GM19438 (cell line): ENCODE results near the gene NRXN3.

Source experiments
- ATAC-seq: cut with Tn5 transposase; IDR thresholded peaks from one replicate; pipeline ENCODE4 v1.9.1; 2021; ENCODE audit warnings: low read depth; ENCODE audit not compliant: unreplicated experiment

The NRXN3 gene

DNA sequence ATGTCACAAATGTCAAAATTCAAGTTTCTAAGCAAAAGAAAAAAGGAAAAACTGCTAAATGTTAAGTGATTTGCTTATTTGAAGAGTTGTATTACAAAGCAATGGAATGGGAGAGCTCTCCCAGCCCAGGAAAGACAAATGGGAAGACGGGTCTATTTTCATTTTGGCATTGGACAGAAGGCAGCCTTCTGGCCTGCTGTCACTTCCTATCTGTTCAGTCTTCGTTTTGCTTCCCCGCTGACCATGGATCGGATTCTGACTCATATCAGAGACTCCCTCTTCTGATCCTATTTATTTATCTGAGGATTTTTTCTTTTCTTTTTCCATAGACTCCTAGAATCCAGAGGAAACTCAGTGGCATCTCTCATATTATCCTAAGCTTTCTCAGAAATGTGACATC, 1406.3 kb downstream of the NRXN3 start:
- ATAC-seq, result no peak

DNA sequence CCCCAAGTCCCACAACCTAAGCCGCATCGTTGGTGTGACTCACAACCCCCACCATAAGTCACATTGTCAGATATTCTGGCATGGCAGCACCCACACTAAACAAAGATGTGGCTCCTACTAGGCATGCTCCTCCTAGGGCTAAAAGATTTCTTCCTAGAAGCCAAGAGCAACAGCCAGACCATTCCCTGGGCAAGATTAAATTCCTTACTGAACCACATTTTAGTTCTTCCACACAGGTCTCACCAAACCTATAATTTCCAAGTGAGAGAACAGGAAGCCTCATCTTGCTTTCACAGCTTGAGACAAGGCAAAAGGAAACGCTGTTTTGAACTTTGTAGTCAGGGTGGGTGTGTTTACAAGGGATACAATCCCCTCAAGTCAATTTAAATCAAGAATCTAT, 1408.3 kb downstream of the NRXN3 start:
- ATAC-seq, result no peak

DNA sequence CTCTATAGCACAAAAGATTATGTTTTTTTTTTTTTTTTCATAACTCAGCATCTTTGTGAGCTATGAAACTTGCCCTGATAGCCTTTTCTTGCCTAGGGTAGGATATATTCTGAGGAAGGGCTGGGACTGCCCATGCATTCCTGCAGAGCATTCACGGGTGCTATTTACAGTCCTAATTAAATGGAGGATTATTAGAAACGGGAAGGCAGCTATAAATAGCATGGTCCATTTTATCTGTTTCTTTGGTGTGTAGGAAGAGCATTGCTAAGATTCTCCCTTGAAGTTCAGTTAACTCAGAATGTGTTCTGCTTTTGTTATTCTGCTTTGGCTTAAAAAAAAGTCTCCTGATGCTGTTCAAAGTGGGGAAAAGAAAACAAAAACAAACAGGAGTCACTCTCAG, 1410.2 kb downstream of the NRXN3 start:
- no peak for ATAC-seq

DNA sequence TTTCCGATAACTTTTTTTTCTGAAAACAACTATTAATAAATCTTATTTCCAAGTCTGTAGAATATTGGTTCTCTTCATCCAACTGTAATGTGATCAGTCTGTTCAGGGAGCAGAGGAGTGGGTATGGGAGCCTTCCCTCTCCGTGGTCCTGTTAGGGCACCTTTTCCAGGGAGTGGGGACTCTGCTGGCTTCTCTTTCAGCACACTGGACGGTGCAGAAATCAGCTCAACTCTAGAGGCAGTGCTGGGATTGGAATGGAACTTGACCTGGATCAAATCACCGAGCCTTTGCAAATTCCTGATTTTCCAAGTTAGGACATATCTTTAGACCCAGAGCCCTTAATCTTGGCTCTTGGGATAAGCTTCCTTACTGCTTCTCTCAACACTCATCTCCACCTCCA, 1410.7 kb downstream of the NRXN3 start:
- ATAC-seq, result no peak

DNA sequence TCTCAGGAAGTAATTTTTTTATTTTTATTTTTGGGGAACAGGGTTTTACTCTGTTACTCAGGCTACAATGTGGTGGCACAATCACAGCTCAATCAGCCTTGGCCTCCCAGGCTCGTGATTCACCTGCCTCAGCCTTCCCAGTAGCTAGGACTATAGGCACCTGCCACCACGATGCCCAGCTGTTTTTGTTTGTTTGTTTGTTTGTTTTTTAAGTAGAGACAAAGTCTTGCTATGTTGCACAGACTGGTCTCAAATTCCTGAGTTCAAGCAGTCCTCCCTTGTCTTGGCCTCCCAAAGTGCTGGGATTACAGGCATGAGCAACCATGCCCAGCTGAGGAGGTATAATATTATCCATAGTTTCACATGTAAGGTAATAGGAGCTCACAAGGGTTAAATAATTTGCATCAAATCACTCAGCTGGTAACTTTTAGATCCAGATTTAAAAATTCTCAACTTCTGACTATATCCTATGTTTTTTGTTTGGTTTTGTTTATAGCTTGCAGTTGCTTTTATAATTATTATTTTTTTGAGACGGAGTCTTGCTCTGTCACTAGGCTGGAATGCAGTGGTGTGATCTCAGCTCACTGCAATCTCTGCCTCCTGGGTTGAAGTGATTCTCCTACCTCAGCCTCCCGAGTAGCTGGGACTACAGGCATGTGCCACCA, 1411.9 kb downstream of the NRXN3 start:
- ATAC-seq, result no peak

DNA sequence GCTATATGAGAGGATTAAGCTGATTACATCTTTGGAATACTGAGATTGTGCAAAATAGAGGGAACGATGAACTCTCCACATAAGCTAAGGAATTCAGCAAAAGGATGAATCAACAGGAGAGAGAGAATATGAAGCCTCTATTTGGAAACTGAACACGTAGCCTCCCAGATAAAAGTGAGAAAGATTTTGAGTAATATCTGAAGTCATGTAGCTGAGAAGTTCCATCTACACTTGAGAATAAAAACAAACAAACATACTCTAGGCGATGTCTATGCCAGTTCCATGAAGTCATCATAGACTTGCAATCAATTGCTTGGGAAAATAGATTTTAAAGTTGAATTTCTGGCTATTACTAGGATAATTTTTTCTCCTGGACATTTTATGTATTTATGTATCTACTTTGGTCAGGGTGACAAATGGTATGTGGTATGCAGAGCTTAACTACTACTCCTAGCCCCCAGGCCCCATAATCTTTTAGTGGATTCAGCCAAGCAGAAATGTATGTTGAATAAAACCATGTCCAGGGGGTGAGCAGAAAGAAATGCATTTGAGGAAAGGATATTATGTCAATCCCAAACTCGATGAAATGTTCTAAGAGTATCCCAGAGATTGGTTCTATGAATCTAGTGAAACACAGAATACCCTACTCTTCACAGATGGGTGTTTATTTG, 1413.7 kb downstream of the NRXN3 start:
- ATAC-seq, result no peak

DNA sequence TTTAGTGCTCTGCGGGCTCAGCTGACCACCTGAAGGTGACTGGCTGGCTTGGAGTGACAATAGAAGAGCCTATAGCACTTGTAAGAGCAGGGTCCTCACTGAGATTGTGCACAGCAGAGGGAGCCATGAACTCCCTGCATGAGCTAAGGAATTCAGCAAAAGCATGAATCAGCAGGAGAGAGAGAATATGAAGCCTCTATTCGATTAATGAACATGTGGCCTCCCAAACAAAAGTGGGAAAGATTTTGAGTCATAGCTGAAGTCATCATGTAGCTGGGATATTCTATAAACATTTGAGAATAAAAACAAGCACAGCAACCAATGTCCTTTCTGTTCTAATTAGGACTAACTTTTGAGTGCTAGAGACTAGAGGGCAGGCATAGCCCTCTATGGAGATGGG, 1414.5 kb downstream of the NRXN3 start:
- ATAC-seq, result no peak

DNA sequence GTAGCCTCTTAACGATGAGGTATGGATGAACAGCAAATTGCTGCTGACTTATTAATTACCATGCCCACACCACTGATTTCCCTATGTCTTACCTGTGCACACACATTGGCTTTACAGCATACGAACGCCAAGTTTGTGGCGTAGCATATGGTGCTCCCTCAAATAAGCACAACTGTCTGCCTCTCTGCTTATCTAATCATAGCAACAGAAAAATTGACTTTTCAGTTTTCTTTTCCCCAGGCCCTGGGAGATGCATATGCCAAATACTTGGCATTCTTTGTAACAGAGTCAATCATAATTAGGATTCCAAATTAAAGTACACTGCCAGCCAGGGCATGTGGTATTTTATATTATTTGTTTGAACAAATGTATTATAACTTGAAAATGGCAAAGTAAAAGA, 1415.7 kb downstream of the NRXN3 start:
- ATAC-seq, result no peak

DNA sequence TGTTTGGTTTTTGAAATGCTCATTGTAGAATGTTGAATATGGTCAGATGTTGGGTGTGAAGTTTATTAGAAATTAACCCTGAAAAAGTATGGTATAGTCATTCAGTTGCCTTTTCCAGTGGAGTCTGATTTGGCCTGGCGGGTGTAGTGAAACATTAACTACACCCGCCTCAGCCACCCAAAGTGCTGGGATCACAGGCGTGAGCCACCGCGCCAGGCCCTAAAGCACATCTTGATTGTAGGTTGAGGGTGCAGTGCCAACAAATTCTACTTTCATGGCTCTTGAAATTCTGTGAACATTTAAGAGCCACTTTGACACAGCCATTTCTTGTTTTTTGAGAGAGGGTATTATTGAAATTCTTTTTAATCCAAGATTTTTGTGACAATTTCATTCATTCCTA, 1416.2 kb downstream of the NRXN3 start:
- no peak for ATAC-seq

DNA sequence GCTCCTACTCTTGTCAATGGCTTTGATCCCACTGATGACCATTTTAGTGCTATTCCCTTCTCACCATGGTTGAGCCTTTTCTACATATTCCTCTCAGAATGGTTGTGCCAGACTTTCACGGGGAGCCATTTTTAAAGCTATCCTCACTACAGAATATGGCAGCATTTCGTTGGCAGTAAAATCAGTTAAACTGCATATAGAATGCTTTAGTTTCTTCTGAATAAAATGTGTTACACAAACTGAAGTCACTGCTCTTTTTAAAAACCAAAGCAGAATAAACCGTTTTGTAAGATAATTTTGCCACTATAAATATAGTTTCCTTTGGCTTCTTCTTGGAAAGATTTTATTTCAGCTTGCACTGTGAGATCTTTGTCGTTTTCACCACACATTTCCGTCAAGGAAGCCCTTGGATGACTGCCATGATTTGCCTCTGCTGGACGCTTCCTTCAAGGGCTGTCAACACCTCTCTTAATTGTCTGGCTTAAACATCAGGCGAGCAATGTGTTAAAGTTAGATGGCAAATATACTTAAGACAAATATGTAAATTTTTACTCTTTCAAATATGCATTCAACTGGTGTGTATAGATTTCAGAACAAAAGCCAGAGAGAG, 1416.9 kb downstream of the NRXN3 start:
- ATAC-seq, result no peak

DNA sequence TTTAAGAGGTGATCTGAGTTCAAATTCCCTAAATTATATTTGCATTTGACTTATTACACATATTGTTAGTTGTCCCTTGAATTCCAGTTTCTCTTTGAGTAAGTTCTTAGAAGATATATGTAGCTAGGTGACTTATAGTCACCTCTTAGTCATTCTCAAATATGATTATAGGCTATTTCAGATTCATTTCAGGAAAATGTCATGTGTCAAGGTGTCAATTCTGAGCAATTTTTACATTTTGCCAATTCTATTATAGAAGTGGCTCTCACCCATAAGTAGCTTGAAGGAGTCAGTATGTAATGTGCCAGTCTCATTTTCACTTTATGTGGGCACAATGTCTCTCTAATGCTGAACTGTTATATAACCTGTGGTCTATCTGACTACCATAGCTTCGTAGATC, 1417.7 kb downstream of the NRXN3 start:
- ATAC-seq, result no peak

DNA sequence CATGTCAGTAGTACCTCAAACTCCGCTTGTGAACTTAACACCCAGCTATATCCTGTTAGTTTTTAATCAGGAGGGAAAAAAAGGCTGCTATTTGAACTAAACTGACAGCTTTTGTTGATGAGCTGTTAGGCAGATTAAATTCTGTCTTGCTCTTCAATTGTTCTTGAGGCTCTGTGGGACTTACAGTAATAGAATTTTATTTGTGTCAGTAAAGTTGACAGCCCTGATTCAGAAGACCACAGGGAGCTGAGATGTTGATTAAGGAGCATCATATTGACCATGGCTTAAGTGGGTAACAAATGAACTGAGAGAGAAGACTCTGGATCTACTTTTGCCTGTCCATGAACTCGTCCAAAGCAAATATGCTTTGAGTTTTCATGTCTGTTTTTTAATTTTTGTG, 1418.2 kb downstream of the NRXN3 start:
- ATAC-seq, result no peak

DNA sequence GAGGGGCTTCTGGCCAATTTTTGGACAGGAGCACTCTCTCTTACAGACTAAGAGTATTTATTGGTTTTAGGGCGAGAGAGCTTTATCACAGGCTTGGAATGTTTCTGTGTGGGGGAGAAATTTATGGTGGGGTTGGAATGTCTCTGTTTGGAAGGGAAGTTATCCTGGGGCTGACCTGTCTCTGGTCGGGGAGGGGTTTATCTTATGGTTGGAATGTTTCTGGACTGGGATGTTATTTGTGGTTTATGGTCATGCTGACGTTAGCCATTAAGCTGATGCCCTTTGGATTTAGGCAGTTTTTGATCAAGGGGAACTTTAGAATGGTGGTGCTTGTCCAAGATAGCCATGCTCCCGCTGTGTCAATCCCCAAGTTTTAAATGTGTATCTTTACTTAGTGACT, 1426.4 kb downstream of the NRXN3 start:
- no peak for ATAC-seq

DNA sequence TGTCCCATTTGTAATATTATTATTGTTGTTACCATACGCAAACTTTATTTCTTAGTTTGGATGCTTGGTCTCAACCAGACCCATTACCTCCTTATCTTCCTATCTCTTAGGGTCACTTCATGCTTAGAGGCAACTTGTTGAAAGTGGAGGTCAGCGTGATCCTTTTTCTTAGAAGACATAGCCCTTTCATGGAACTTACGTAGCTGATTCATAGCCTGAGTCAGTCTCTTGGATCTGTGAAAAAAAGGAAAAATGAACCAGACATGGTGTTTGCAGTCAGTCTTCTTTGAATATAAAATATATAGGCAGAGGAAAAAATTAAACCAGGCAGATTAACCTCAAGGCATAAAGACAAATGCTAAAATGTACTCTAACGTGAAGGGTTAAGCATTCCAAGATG, 1427.4 kb downstream of the NRXN3 start:
- ATAC-seq, result no peak

DNA sequence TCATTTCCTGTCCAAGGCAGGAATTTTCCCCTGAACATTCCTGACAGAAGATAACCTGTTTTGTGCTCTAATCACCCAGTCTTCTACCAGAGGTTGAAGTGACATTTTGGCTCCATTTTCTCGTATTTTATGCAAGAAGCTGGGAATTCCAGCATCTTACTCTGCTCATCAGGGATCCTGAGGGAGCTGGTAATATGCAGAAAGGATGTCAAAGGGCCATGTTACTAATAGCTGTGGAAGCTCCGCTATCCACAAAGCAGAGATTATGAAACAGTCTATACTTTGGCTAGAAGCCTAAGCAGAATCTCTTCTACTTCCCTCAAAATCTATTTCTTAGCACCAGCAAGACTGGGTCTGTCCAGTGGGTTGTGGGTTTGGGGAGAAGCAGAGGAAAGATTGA, 1428.2 kb downstream of the NRXN3 start:
- ATAC-seq, result no peak

DNA sequence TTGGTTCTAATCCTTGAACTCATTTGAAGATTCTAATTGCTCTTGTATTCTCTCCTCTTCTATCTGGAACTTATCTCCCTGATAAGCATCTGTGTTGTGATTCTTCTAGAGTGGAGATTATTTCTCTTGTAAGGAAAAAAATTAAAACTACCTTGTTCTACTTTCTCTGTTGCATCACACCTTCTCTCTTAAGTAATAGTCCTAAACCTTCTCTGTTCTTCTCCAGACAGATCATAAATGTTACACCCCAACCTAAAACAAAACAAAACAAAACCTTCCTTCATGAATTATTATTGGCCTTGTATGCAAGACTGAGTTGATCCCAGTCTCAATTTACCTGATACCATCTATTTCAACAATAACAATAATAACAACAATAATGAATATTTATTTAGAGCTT, 1429.1 kb downstream of the NRXN3 start:
- ATAC-seq, result no peak

DNA sequence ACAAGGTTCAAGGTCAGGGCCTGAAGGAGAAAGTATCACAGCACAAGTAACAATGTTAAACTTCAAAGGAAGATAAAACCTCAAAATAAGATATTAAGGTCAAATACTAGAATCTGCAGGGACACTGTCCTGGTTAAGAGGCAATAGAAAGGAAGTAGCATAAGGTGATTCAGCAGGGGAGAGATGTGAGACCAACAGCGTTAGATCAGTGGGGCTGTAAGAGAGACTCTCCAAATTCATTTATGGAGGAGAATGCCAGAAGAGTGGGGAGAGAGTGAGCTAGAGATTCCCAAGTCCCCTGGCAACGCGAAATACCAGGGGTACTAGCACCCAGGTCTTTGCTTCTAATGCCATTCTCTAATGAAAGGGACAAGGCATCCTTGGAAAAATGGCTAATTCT, 1430.2 kb downstream of the NRXN3 start:
- no peak for ATAC-seq

DNA sequence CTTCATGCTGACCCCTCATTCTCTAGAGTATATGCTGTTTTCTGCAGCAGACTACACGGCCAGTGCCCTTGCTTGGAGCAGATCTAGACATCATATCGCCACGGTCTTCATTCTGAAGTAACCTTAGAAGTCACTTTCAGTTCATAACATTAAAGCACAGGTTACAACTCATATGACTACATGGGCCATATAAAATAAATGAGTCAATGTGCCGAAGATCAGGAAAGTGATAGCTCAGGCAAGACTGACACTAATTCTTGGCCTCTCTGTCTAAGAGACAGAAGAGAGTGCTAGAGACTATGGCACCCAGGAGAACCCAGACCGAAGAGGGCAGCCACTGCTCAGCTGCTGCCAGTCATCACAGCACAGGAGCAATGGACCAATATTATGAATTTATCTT, 1431.4 kb downstream of the NRXN3 start:
- ATAC-seq, result no peak

DNA sequence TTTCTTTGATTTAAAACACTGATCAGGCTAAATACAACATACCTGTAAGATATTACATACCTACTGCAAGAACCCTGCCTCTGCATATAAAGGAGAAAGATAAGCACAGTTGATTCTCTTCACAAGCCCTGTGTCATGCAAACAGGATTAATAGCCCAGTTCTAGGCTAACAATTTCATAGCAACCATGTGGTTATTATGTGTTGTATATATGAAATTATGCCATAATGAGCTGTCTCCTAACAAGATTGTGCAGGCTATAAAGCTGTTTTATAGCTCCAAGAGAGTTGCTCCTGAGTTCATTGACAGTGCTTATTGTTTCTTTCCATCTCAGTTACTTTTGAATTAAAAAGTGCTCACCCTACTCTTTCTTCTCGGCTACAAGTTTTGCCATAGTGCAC, 1431.9 kb downstream of the NRXN3 start:
- no peak for ATAC-seq

DNA sequence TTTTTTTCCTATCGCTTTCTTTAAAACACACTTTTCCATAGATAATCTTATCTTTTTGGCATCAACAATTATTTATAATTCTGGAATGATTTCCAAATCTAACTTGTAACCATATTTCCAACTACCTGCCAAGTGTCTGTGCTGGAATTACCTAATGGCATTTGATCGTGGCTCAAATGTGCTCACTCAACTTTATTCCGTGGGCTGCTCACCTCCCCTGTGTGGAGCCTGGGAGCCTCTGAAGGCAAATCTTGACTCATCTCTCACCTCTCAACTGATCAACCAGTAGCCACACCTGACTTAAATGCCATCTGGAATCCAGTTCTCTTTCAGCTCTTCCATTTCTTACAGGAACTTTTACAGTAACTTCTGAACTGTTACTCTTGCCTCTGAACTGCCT, 1432.6 kb downstream of the NRXN3 start:
- ATAC-seq, result no peak

DNA sequence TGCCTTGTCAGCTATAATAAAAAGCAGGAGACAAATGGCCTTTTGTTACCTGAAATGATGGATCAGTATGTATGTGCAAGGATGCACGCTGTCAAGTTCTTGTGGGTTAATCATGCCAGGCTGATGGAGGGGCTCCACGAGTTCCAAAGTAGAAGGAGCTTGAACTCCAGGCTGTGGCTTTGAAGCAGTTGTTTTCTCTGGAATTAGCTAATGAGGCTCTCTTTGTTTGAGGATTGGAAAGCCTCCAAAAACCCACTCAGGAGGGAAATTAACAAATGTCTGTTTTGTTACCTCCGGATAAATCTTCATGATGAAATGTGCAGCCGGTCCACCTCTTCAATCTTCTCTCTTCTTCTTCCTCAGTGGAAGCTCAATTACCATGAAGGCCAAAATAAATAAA, 1435.7 kb downstream of the NRXN3 start:
- ATAC-seq, result no peak

DNA sequence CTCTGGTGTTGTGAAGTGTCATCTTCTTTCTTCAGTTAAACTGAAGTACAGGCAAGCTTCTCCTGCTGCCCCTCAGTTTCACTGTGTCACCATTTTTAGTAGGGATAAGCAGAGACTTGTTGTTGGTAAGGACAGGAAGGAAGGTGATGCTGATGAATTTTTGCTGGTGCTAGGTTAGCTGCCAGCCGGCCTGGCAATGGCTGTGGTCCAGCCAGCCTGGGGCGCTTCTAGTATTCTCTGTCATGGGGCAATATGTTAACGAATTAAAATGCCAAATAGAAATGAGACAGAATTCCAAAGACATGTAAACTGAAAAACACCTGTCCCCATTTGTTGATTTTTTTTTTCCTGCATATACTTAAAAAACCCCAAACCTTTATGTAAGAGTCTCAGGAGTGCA, 1438.3 kb downstream of the NRXN3 start:
- ATAC-seq, result no peak
